GM12878 (cell line): ENCODE data around the gene JAG1.

ENCODE experiments used
- CTCF ChIP-seq, 3 experiments: IDR thresholded peaks in 2 of 3; conservative IDR thresholded peaks in 1 of 3; 2 replicates each; pipeline ENCODE4 v1.5.1; 2011; ENCODE audit warnings: low read depth in 3 of 3, low read length in 3 of 3, mild to moderate bottlenecking in 3 of 3, control low read depth in 2 of 3, moderate library complexity in 2 of 3, inconsistent platforms in 1 of 3, mixed read lengths in 1 of 3; ENCODE audit not compliant: control insufficient read depth in 2 of 3, insufficient read depth in 1 of 3; ENCODE audit errors: extremely low read depth in 1 of 3
- EP300 ChIP-seq, 2 experiments: fragments of 150-350 bp in 1 of 2; IDR thresholded peaks; 2 replicates each; pipeline ENCODE4 v1.6.1; 2011 to 2012; ENCODE audit warnings: low read depth in 2 of 2, low read length in 2 of 2, borderline replicate concordance in 1 of 2, improper control_type of control experiment in 1 of 2, inconsistent platforms in 1 of 2; ENCODE audit not compliant: control insufficient read depth in 1 of 2
- MEF2A ChIP-seq: IDR thresholded peaks from 2 replicates; pipeline ENCODE4 v1.6.1; 2011; ENCODE audit warnings: low read depth, mild to moderate bottlenecking, low read length, moderate library complexity; ENCODE audit not compliant: insufficient read depth
- MYB ChIP-seq: fragments of 150-350 bp; IDR thresholded peaks from 2 replicates; pipeline ENCODE4 v1.6.1; 2014; ENCODE audit warnings: mild to moderate bottlenecking, low read depth, low read length, borderline replicate concordance
- NRF1 ChIP-seq: conservative IDR thresholded peaks from 2 replicates; pipeline ENCODE4 v1.6.1; 2011; ENCODE audit warnings: mild to moderate bottlenecking, low read depth, low read length, improper control_type of control experiment
- TAF1 ChIP-seq: IDR thresholded peaks from 2 replicates; pipeline ENCODE4 v1.6.1; 2011; ENCODE audit warnings: mild to moderate bottlenecking, low read depth, low read length, borderline replicate concordance
- ZBTB40 ChIP-seq: fragments of 450-650 bp; IDR thresholded peaks from 2 replicates; pipeline ENCODE4 v1.6.1; 2016; ENCODE audit warnings: mild to moderate bottlenecking, moderate library complexity, borderline replicate concordance
- TF ChIP-seq, protein P1 (sequence below): IDR thresholded peaks from 2 replicates; pipeline ENCODE4 v1.6.1; 2012; ENCODE audit warnings: mild to moderate bottlenecking, low read depth, low read length

DNA sequence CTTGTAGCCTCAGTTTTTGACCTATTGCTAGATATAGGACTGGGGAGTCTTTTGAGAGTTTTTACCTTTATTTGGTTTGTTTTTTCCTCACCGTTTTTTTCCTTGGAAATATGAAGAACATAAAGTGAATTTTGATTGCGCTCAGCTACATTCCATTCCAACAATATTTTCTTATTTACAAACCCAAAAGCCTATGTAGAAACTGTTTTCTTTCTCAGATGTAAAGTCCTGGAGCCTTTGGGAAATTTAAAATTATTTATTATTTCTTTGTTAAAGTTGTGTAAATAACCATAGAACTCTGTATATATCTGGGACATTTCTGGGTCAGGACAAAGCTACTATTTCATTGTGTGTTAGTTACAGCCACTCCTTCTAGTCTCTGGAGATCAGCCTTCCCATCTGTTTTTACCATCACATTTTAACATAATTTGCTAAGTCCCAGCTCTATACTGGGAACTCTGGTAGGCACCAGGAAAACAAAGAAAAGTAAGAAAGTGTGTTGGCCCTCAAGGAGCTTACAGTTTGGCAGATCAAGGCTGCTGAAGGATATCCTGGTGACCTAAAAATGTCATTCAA lies 68.8 kb downstream of the JAG1 start:
- TF ChIP-seq MYB (no peak), CTCF (IDR thresholded peaks at IDR 0.05 in 2 of 3, conservative IDR thresholded peaks at IDR 0.05 in 1 of 3; ENCODE audit: control insufficient read depth in 2 of 3, extremely low read depth in 1 of 3, insufficient read depth in 1 of 3, low read depth in 3 of 3, low read length in 3 of 3) (no peak), EP300 (IDR thresholded peaks at IDR 0.05; ENCODE audit: borderline replicate concordance in 1 of 2, control insufficient read depth in 1 of 2, low read depth in 2 of 2, low read length in 2 of 2) (no peak), NRF1 (no peak), MEF2A (no peak), ZBTB40 (no peak), TAF1 (no peak)
- TF ChIP-seq, protein P1, sequence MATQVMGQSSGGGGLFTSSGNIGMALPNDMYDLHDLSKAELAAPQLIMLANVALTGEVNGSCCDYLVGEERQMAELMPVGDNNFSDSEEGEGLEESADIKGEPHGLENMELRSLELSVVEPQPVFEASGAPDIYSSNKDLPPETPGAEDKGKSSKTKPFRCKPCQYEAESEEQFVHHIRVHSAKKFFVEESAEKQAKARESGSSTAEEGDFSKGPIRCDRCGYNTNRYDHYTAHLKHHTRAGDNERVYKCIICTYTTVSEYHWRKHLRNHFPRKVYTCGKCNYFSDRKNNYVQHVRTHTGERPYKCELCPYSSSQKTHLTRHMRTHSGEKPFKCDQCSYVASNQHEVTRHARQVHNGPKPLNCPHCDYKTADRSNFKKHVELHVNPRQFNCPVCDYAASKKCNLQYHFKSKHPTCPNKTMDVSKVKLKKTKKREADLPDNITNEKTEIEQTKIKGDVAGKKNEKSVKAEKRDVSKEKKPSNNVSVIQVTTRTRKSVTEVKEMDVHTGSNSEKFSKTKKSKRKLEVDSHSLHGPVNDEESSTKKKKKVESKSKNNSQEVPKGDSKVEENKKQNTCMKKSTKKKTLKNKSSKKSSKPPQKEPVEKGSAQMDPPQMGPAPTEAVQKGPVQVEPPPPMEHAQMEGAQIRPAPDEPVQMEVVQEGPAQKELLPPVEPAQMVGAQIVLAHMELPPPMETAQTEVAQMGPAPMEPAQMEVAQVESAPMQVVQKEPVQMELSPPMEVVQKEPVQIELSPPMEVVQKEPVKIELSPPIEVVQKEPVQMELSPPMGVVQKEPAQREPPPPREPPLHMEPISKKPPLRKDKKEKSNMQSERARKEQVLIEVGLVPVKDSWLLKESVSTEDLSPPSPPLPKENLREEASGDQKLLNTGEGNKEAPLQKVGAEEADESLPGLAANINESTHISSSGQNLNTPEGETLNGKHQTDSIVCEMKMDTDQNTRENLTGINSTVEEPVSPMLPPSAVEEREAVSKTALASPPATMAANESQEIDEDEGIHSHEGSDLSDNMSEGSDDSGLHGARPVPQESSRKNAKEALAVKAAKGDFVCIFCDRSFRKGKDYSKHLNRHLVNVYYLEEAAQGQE, result no peak
